ENCODE measurements around the gene LNX2. TPM values are rescaled to one million over a fixed set of nuclear protein-coding genes. Genes with fewer than 3 reads are reported as not detected.

The LNX2 gene
- polyA plus RNA-seq, 1 donor (not counting 4 experiments of a cell fraction or from before 2014, with no cell fraction given), result 17.0 TPM

GRCh38 chr13:27496536-27497273, 123.6 kb downstream of the LNX2 start:
- no peaks in the 10 kb centered on the region for H3K9me3 ChIP-seq (ENCODE audit: control insufficient read depth, low read depth, low read length)
- no peaks in the 10 kb centered on the region for H3K79me2 ChIP-seq (ENCODE audit: control insufficient read depth, insufficient read depth, low read length)
- no peaks in the 10 kb centered on the region for H4K20me1 ChIP-seq (ENCODE audit: control insufficient read depth, extremely low read depth, insufficient read depth, low read length)
- no peaks in the 10 kb centered on the region for H3K9me1 ChIP-seq (ENCODE audit: control insufficient read depth, extremely low read depth, insufficient read depth, low read length)
- no peaks in the 10 kb centered on the region for H3K27me3 ChIP-seq (ENCODE audit: control insufficient read depth, extremely low read depth, insufficient read depth, low read length)
- H2AFZ ChIP-seq (ENCODE audit: control insufficient read depth, low read length), result no peak overlapping the region
- H3K27ac ChIP-seq (ENCODE audit: control insufficient read depth, insufficient read depth, low read length), result no peak overlapping the region
- H3K9ac ChIP-seq (ENCODE audit: control insufficient read depth, extremely low read depth, insufficient read depth, low read length), result no peak overlapping the region
- dilution Hi-C loops (cut with MboI; ENCODE audit: extremely low pct_ligation_motif_present, low sequenced_read_pairs), result no loop called here
- no peaks in the 10 kb centered on the region for H3K36me3 ChIP-seq (ENCODE audit: control insufficient read depth in 2 of 2, extremely low read depth in 1 of 2, insufficient read depth in 2 of 2, low read length in 2 of 2)
- no peak overlapping the region for H3K4me3 ChIP-seq (ENCODE audit: control insufficient read depth in 2 of 3, extremely low read depth in 1 of 3, insufficient read depth in 2 of 3, low read depth in 1 of 3, low read length in 3 of 3)
- no peak for DNase-seq (ENCODE audit: low read depth, low spot score)
- TF ChIP-seq, protein P1, sequence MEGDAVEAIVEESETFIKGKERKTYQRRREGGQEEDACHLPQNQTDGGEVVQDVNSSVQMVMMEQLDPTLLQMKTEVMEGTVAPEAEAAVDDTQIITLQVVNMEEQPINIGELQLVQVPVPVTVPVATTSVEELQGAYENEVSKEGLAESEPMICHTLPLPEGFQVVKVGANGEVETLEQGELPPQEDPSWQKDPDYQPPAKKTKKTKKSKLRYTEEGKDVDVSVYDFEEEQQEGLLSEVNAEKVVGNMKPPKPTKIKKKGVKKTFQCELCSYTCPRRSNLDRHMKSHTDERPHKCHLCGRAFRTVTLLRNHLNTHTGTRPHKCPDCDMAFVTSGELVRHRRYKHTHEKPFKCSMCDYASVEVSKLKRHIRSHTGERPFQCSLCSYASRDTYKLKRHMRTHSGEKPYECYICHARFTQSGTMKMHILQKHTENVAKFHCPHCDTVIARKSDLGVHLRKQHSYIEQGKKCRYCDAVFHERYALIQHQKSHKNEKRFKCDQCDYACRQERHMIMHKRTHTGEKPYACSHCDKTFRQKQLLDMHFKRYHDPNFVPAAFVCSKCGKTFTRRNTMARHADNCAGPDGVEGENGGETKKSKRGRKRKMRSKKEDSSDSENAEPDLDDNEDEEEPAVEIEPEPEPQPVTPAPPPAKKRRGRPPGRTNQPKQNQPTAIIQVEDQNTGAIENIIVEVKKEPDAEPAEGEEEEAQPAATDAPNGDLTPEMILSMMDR (optimal IDR thresholded peaks at IDR 0.05 in 1 of 3, IDR thresholded peaks at IDR 0.05 in 1 of 3, conservative IDR thresholded peaks at IDR 0.05 in 1 of 3; ENCODE audit: extremely low read depth in 1 of 3, insufficient read depth in 2 of 3, low read length in 3 of 3), result no peak
- TF ChIP-seq EZH2 (IDR thresholded peaks at IDR 0.05; ENCODE audit: low read length), result no peak
- no peak overlapping the region for H3K4me2 ChIP-seq (ENCODE audit: control insufficient read depth, extremely low read depth, insufficient read depth, low read depth, low read length)
- no peaks in the 10 kb centered on the region for H3K4me1 ChIP-seq (ENCODE audit: control insufficient read depth, extremely low read depth, insufficient read depth, low read length)
- FAIRE-seq, result no peak

DNA sequence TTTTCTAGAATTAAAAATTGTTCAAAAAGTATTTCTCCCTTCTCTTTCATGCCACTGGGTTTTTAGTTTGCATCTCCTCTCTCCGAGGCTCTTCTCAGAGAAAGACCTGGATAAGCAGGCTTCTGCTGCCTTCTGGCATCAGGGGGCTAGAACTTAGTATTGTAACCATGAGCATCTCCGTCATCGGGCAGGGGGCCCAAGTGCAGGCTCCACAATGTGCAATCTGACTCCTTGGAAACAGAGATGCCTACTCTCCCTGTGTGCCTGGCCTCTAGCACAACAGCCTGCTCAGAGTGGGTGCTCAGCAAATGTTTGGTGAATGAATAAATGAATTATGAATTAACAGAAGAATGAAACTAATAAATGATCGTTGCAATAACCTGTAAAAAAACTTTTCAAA, 124.3 kb downstream of the LNX2 start:
- Histone ChIP-seq H3K36me3 (ENCODE audit: control insufficient read depth in 2 of 2, extremely low read depth in 1 of 2, insufficient read depth in 2 of 2, low read length in 2 of 2) (no peaks in the 10 kb centered on the region), H2AFZ (ENCODE audit: control insufficient read depth, low read length) (no peak overlapping the region), H3K9me1 (ENCODE audit: control insufficient read depth, extremely low read depth, insufficient read depth, low read length) (no peaks in the 10 kb centered on the region), H4K20me1 (ENCODE audit: control insufficient read depth, extremely low read depth, insufficient read depth, low read length) (no peaks in the 10 kb centered on the region), H3K4me2 (ENCODE audit: control insufficient read depth, extremely low read depth, insufficient read depth, low read depth, low read length) (no peak overlapping the region), H3K4me1 (ENCODE audit: control insufficient read depth, extremely low read depth, insufficient read depth, low read length) (no peaks in the 10 kb centered on the region), H3K79me2 (ENCODE audit: control insufficient read depth, insufficient read depth, low read length) (no peaks in the 10 kb centered on the region), H3K27ac (ENCODE audit: control insufficient read depth, insufficient read depth, low read length) (no peak overlapping the region), H3K4me3 (ENCODE audit: control insufficient read depth in 2 of 3, extremely low read depth in 1 of 3, insufficient read depth in 2 of 3, low read depth in 1 of 3, low read length in 3 of 3) (no peak overlapping the region), H3K27me3 (ENCODE audit: control insufficient read depth, extremely low read depth, insufficient read depth, low read length) (no peaks in the 10 kb centered on the region), H3K9ac (ENCODE audit: control insufficient read depth, extremely low read depth, insufficient read depth, low read length) (no peak overlapping the region), H3K9me3 (ENCODE audit: control insufficient read depth, low read depth, low read length) (no peaks in the 10 kb centered on the region)
- no peak for FAIRE-seq
- TF ChIP-seq EZH2 (IDR thresholded peaks at IDR 0.05; ENCODE audit: low read length), result no peak
- TF ChIP-seq, protein P1 (optimal IDR thresholded peaks at IDR 0.05 in 1 of 3, IDR thresholded peaks at IDR 0.05 in 1 of 3, conservative IDR thresholded peaks at IDR 0.05 in 1 of 3; ENCODE audit: extremely low read depth in 1 of 3, insufficient read depth in 2 of 3, low read length in 3 of 3), result no peak
- dilution Hi-C loops (cut with MboI; ENCODE audit: extremely low pct_ligation_motif_present, low sequenced_read_pairs), result no loop called here
- DNase-seq (ENCODE audit: low read depth, low spot score), result no peak

Other genes starting within 250 kb of the LNX2 start
- 41.5 to 97.8 TPM (median 95.5 TPM) in 3 replicates for gene GTF3A, start 195.9 kb downstream of the LNX2 start, polyA plus RNA-seq
- 41.4 to 58.0 TPM (median 56.1 TPM) in 3 replicates for gene MTIF3, start 170.0 kb downstream of the LNX2 start, polyA plus RNA-seq
- gene POLR1D, start 1.4 kb upstream of the LNX2 start, polyA plus RNA-seq, result 152 to 235 TPM (median 204 TPM) in 3 replicates
- gene GSX1, start 172.0 kb upstream of the LNX2 start, polyA plus RNA-seq, result not detected in 3 replicates